ENCODE results near the gene GOLGA8K.
"Not testable (repeated sequence)": the region's sequence is repeated elsewhere in the genome, so short reads cannot be mapped to it uniquely, and the experiment has no call there.

Gene GOLGA8K

GRCh38 chr15:32361662-32362061, 41.4 kb downstream of the GOLGA8K start:
- DNase-seq (ENCODE audit: extremely low spot score); CTCF ChIA-PET; POLR2A ChIA-PET: not testable (repeated sequence)

DNA sequence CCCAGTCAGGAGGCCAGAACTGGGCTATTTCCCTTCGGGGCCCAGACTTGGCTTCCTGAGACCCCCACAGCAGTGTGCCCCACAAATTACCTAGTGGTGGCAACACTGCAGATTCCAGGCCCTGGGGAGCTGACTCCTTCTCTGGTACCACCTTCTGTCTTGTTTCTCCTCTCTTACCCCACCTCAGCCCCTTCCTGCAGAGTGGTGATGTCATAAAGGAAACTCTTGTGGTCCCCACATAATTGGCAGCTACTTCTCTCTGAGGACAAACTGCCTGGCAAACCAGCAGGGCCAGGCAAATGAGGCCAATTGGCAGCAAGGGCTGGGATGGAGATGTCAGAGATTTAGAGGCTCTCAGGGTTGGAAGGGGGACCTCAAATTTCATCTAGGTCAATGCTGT, 44.6 kb downstream of the GOLGA8K start:
- POLR2A ChIA-PET; CTCF ChIA-PET; DNase-seq (ENCODE audit: extremely low spot score): not testable (repeated sequence)

- CTCF ChIA-PET, POLR2A ChIA-PET: not testable (repeated sequence)
Observed at GRCh38 chr15:32356909-32357308, 46.2 kb downstream of the GOLGA8K start.

DNA sequence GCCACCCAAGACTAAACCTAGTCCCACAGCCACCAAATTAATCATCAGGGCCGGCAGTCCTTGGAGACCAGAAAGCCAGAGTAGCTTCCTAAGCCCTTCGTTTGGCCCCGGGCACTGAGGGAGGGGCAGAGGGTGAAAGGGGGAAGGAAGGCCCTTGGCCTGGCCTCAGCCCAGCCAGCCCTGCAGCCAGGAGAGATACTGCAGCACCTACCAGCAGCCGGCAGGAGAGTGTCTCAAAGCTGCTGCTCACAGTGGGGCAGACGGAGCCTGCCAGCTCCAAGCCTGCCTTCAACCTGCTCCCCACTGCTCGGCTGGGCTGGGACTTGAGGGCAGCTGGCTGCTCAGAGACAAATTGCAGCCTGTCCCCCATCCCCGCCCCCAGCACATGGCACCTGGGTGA, 50.3 kb downstream of the GOLGA8K start:
- DNase-seq (ENCODE audit: extremely low spot score); CTCF ChIA-PET; POLR2A ChIA-PET: not testable (repeated sequence)

More at GRCh38 chr15:32356909-32357308, 46.2 kb downstream of the GOLGA8K start:
- not testable (repeated sequence) for DNase-seq (ENCODE audit: extremely low spot score)

DNA sequence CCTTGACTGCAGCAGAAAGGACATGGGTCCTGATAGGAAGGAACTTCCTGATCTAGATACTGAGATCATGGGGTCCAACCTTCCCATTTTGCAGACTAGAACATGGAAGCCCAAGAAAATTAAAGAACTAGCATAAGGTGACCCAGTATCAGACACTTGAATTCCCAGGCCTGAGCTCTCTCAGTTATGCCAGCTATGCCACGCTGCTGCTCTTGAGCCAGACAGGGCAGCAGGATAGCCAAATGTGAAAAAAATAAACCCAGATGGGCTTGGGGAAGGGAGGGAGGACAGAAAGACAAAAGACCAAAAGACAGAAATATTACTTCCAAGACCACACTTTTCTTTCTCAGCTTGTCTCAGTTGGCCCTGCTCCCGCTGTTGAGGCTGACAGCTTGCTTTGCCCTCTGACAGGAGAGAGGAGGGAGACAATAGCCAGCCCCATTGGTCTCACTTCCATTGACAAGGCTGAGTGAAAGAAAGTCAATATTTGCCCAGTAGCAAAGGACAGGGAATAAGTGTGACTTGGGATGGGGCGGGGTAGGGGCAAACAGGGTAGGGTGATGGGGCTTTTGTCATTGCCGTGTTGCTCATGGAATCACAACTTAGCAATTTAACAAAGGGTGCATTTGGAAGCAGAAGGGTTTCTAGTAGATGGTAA, 52.4 kb downstream of the GOLGA8K start:
- DNase-seq (ENCODE audit: extremely low spot score); POLR2A ChIA-PET; CTCF ChIA-PET: not testable (repeated sequence)

- CTCF ChIA-PET; DNase-seq (ENCODE audit: extremely low spot score); POLR2A ChIA-PET: not testable (repeated sequence)
Observed at GRCh38 chr15:32347037-32347436, 56.1 kb downstream of the GOLGA8K start.

GRCh38 chr15:32345978-32346547, 57.0 kb downstream of the GOLGA8K start:
- CTCF ChIA-PET; POLR2A ChIA-PET; DNase-seq (ENCODE audit: extremely low spot score): not testable (repeated sequence)

- CTCF ChIA-PET; DNase-seq (ENCODE audit: extremely low spot score); POLR2A ChIA-PET: not testable (repeated sequence)
Observed at GRCh38 chr15:32343921-32344320, 59.2 kb downstream of the GOLGA8K start.

All from HEK293T (cell line).